PC-9 (cell line): Measurements from ENCODE around the gene LIME1. TPM values are rescaled to one million over a fixed set of nuclear protein-coding genes. Genes with fewer than 3 reads are reported as not detected.
A peak's percentile ranks its signal among the peaks of the same experiment; 100 is the strongest.

Experiments
- BruUV-seq: library from RNA; stranded (reverse); fragments of 400-500 nt; replicated peaks from 2 replicates; lab custom pipeline; 2021; lab: Mats Ljungman, UMichigan
- CTCF ChIA-PET: fragments of 300-600 bp; sonication (Branson Sonifier 250); formaldehyde crosslinking; loops from one replicate; lab custom pipeline; 2022; ENCODE audit warnings: antibody characterized with exemption; lab: Charles Lee
- POLR2A ChIA-PET: fragments of 300-600 bp; sonication (Branson Sonifier 250); formaldehyde crosslinking; loops from one replicate; lab custom pipeline; 2022; ENCODE audit warnings: antibody characterized with exemption; ENCODE audit not compliant: unreplicated experiment; lab: Charles Lee
- DNase-seq, 2 experiments: peaks; one replicate each; pipeline versions ENCODE4 v3.0.0 to v3.0.0-alpha.2; 2015 to 2022; ENCODE audit warnings: mixed read lengths in 1 of 2
- H2AFZ ChIP-seq: fragments of 200-600 bp; sonication (generic); 2 replicates; pipeline ENCODE4 v1.8.1; 2017; ENCODE audit warnings: antibody characterized with exemption
- H3F3A ChIP-seq: fragments of 200-600 bp; sonication (generic); 2 replicates; pipeline ENCODE4 v1.8.1; 2017; ENCODE audit warnings: antibody characterized with exemption, mild to moderate bottlenecking, low read depth; ENCODE audit not compliant: insufficient read depth
- H3K27ac ChIP-seq: fragments of 200-600 bp; sonication (generic); 2 replicates; pipeline ENCODE4 v1.6.1; 2016; ENCODE audit warnings: mixed run types
- H3K27me3 ChIP-seq: fragments of 200-600 bp; sonication (generic); 2 replicates; pipeline ENCODE4 v1.6.1; 2016; ENCODE audit warnings: low read depth, mixed run types; ENCODE audit not compliant: insufficient read depth
- H3K36me3 ChIP-seq: fragments of 200-600 bp; sonication (generic); 2 replicates; pipeline ENCODE4 v1.6.1; 2016; ENCODE audit warnings: low read depth, mixed run types
- H3K4me1 ChIP-seq: fragments of 200-600 bp; sonication (generic); replicated peaks from 2 replicates; pipeline ENCODE4 v1.6.1; 2016; ENCODE audit warnings: mixed run types; ENCODE audit not compliant: insufficient read depth
- H3K4me2 ChIP-seq: fragments of 200-600 bp; sonication (generic); 2 replicates; pipeline ENCODE4 v1.6.1; 2017; ENCODE audit warnings: mixed run types
- H3K4me3 ChIP-seq: fragments of 200-600 bp; sonication (generic); 2 replicates; pipeline ENCODE4 v1.6.1; 2016; ENCODE audit warnings: mixed run types
- H3K79me2 ChIP-seq: fragments of 200-600 bp; sonication (generic); 2 replicates; pipeline ENCODE4 v1.6.1; 2017; ENCODE audit warnings: low read depth, mixed run types
- H3K9me2 ChIP-seq: fragments of 200-600 bp; sonication (generic); 2 replicates; pipeline ENCODE4 v1.8.1; 2017; ENCODE audit warnings: mild to moderate bottlenecking; ENCODE audit not compliant: insufficient read depth
- H3K9me3 ChIP-seq: fragments of 200-600 bp; sonication (generic); 2 replicates; pipeline ENCODE4 v1.8.1; 2016; ENCODE audit warnings: low read depth; ENCODE audit not compliant: insufficient read depth
- H4K20me1 ChIP-seq: fragments of 200-600 bp; sonication (generic); 2 replicates; pipeline ENCODE4 v1.8.1; 2017; ENCODE audit not compliant: insufficient read depth
- EZH2 ChIP-seq: fragments of 200-600 bp; sonication (generic); IDR thresholded peaks from 2 replicates; pipeline ENCODE4 v1.8.0; 2017; ENCODE audit warnings: antibody characterized with exemption, low read depth
- intact Hi-C: fragments of 100-400 bp; cut with micrococcal nuclease; formaldehyde crosslinking; loops from one replicate; pipeline ENCODE4 v1.10.0; 2022; ENCODE audit not compliant: unreplicated experiment
- total RNA-seq: library from RNA; stranded (reverse); gene quantifications from 2 replicates; pipeline ENCODE4 v1.2.3, GENCODE V29; 2021
- TF ChIP-seq, protein P1 (sequence below): fragments of 200-600 bp; sonication (generic); conservative IDR thresholded peaks from 2 replicates; pipeline ENCODE4 v1.6.1; 2017; ENCODE audit warnings: mixed run types, antibody characterized with exemption, mild to moderate bottlenecking, moderate library complexity

LIME1 gene
- total RNA-seq, 1 experiment from 2014 or later = 18.7 TPM

DNA sequence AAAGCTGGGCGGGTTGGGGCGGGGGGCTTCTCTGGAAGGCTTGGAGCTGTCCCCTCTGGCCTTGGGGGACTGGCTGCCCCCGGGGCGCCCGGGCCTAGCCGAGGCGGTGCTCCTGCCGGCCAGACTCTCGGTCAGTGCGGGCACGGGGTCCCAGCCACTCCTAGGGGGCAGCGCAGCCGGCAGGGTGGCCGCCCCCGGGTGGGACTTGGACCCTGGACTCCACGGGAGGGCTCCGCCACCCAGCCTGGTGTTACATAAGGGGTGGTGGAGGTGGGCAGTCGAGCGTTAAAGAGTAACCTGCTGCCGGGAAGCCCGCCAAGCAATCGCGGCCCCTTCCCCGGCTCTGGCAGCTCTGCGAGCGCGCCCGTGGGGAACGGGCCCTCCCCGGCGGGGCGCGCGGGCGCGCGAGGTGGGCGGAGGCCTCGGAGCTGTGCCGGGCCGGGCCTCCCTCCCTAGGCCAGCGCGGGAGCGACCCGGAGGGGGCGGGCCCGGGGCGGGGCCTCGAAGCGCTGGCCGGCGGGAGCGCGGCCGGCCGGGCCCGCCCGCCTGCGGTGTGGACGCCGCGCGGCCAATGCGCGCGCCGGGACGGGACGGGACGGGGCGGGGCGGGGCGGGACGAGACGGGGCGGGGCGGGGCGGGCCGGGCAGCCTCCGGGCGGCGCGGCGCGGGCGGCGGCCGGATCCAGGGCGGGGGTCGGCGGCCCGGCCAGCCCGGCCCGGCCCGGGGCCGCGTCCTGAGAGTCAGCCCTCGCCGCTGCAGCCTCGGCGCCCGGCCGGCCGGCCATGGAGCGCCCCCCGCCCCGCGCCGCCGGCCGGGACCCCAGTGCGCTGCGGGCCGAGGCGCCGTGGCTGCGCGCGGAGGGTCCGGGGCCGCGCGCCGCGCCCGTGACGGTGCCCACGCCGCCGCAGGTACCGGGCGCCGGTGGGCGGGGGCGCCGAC lies 2.9 kb downstream of the LIME1 start, which contains the start of gene SLC2A4RG:
TSS of gene SLC2A4RG (plus strand) at position 647 of the 940 bp plus-strand sequence. CDS start at position 784, 137 bp downstream.
- ChIA-PET CTCF (interaction anchor here (0.6 to 0.7 kb wide), 2 partner anchors 31 to 469 kb away, joined by 3 to 6 read pairs; no protein-coding TSS in a partner anchor), POLR2A (interaction anchor here (0.6 kb wide), 2 partner anchors 42 to 98 kb away, joined by 3 read pairs; no protein-coding TSS in a partner anchor)
- no TSS peak for BruUV-seq

DNA sequence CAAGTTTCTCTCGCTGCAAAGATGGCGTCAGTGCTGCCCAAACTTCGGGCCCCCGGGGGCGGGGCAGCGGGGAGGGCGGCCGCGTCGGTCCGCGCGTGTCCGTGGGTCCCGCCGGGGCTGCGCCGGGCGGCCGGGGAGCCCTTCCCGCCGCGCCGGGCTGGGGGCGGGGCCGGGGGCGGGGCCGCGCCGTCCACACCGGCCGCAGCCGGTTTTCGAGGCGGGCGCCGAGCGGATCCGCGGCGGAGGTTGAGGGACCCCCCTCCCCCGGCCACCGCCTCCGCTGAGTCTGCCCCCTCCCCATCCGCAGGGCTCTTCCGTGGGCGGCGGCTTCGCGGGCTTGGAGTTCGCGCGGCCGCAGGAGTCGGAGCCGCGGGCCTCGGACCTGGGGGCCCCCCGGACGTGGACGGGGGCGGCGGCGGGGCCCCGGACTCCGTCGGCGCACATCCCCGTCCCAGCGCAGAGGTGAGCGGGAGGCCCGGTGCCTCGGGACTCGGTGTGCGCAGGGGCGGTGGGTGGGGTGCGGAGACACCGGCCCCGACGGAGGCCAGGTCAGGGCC lies 3.7 kb downstream of the LIME1 start:
- POLR2A ChIA-PET = interaction anchor here (0.5 to 1.0 kb wide), 3 partner anchors 98 to 219 kb away, joined by 3 to 5 read pairs (median 5); no protein-coding TSS in a partner anchor

More for the DNA sequence above, 2.9 kb downstream of the LIME1 start, which contains the start of gene SLC2A4RG:
- Histone ChIP-seq H2AFZ (peak within 1 kb of the TSS; percentile 46), H3K79me2 (peaks cover 10% of the 10 kb centered on the region; the same call in 1 of the 2 replicates), H3K4me3 (peak within 1 kb of the TSS; percentile 46), H3K27ac (0 out of 2 replicates have a peak within 1 kb of the TSS, but pooled peaks have one; percentile 13), H3K4me1 (peaks cover 9% of the 10 kb centered on the region), H4K20me1 (peaks cover 5% of the 10 kb centered on the region; the same call in 1 of the 2 replicates), H3K36me3 (no peaks in the 10 kb centered on the region), H3F3A (peaks cover 37% of the 10 kb centered on the region), H3K4me2 (peak within 1 kb of the TSS; percentile 74), H3K27me3 (no peaks in the 10 kb centered on the region), H3K9me2 (no peaks in the 10 kb centered on the region), H3K9me3 (no peaks in the 10 kb centered on the region)
- TF ChIP-seq, protein P1, sequence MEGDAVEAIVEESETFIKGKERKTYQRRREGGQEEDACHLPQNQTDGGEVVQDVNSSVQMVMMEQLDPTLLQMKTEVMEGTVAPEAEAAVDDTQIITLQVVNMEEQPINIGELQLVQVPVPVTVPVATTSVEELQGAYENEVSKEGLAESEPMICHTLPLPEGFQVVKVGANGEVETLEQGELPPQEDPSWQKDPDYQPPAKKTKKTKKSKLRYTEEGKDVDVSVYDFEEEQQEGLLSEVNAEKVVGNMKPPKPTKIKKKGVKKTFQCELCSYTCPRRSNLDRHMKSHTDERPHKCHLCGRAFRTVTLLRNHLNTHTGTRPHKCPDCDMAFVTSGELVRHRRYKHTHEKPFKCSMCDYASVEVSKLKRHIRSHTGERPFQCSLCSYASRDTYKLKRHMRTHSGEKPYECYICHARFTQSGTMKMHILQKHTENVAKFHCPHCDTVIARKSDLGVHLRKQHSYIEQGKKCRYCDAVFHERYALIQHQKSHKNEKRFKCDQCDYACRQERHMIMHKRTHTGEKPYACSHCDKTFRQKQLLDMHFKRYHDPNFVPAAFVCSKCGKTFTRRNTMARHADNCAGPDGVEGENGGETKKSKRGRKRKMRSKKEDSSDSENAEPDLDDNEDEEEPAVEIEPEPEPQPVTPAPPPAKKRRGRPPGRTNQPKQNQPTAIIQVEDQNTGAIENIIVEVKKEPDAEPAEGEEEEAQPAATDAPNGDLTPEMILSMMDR = no peak
- no peak for TF ChIP-seq EZH2
- intact Hi-C loops = loop anchor here (2.0 kb wide), 1 partner anchor 203 kb away; the partner anchor contains the start of gene PTK6
- DNase-seq = peak in 1 of 2 experiments; percentile 85

More for the DNA sequence above, 3.7 kb downstream of the LIME1 start:
- no peaks in the 10 kb centered on the region for H3K9me2 ChIP-seq
- peak overlapping the region; percentile 72 for H3K4me2 ChIP-seq
- TF ChIP-seq, protein P1 = no peak
- no peak for TF ChIP-seq EZH2
- peak overlapping the region; percentile 44 for H3K4me3 ChIP-seq
- H4K20me1 ChIP-seq = peaks cover 5% of the 10 kb centered on the region; the same call in 1 of the 2 replicates
- 0 out of 2 replicates have a peak overlapping the region, but pooled peaks have one; percentile 13 for H3K27ac ChIP-seq
- peak overlapping the region; percentile 46 for H2AFZ ChIP-seq
- H3K36me3 ChIP-seq = no peaks in the 10 kb centered on the region
- intact Hi-C loops = loop anchor here (2.0 kb wide), 1 partner anchor 203 kb away; the partner anchor contains the start of gene PTK6
- no TSS peak for BruUV-seq
- H3K4me1 ChIP-seq = peaks cover 9% of the 10 kb centered on the region
- peaks cover 10% of the 10 kb centered on the region; the same call in 1 of the 2 replicates for H3K79me2 ChIP-seq
- peak in 1 of 2 experiments; percentile 55 for DNase-seq
- no peaks in the 10 kb centered on the region for H3K27me3 ChIP-seq
- peaks cover 44% of the 10 kb centered on the region for H3F3A ChIP-seq
- CTCF ChIA-PET = interaction anchor here (0.8 to 1.3 kb wide), 2 partner anchors 98 to 124 kb away, joined by 3 to 18 read pairs; no protein-coding TSS in a partner anchor
- H3K9me3 ChIP-seq = no peaks in the 10 kb centered on the region
